IMR-90 (cell line): ENCODE results near the gene SCARF2. TPM values are rescaled to one million over a fixed set of nuclear protein-coding genes. Genes with fewer than 3 reads are reported as not detected.

Experiments used
- ATAC-seq: fragments of 200-7000 bp; cut with Tn5 transposase; 2 replicates; pipeline ENCODE4 v1.9.1; 2020; ENCODE audit warnings: low read depth, mild to moderate bottlenecking, moderate library complexity
- BruUV-seq: library from RNA; stranded (reverse); fragments of 400-500 nt; replicated peaks from 2 replicates; lab custom pipeline; 2021; lab: Mats Ljungman, UMichigan
- CTCF ChIA-PET: fragments of 300-600 bp; formaldehyde crosslinking; extraction: SDS; loops from one replicate; lab custom pipeline; 2021; ENCODE audit warnings: antibody characterized with exemption; lab: Yijun Ruan, JAX
- POLR2A ChIA-PET: fragments of 300-600 bp; sonication (Branson Sonifier 250); formaldehyde crosslinking; loops from one replicate; lab custom pipeline; 2022; ENCODE audit warnings: antibody characterized with exemption; ENCODE audit not compliant: unreplicated experiment; lab: Charles Lee
- DNase-seq: peaks from one replicate; pipeline ENCODE4 v3.0.0; 2013
- H2AFZ ChIP-seq: replicated peaks from 2 replicates; pipeline ENCODE3; 2013; ENCODE audit warnings: low read length, mild to moderate bottlenecking; ENCODE audit not compliant: poor library complexity
- H2AK5ac ChIP-seq: 2 replicates; pipeline ENCODE4 v1.6.1; 2013; ENCODE audit warnings: low read depth, low read length, inconsistent platforms
- H2AK9ac ChIP-seq: replicated peaks from 2 replicates; pipeline ENCODE3; 2013; ENCODE audit warnings: mild to moderate bottlenecking, low read depth, low read length, moderate library complexity; ENCODE audit not compliant: poor library complexity
- H2BK120ac ChIP-seq: 2 replicates; pipeline ENCODE4 v1.6.1; 2013; ENCODE audit warnings: low read depth, low read length, inconsistent platforms
- H2BK15ac ChIP-seq: 3 replicates; pipeline ENCODE4 v1.6.1; 2013; ENCODE audit warnings: low read depth, low read length, inconsistent platforms
- H2BK20ac ChIP-seq: 2 replicates; pipeline ENCODE4 v1.6.1; 2013; ENCODE audit warnings: low read depth, mild to moderate bottlenecking, inconsistent platforms, low read length, moderate library complexity
- H2BK5ac ChIP-seq: 2 replicates; pipeline ENCODE4 v1.6.1; 2013; ENCODE audit warnings: mild to moderate bottlenecking, low read depth, low read length, inconsistent platforms; ENCODE audit not compliant: poor library complexity, severe bottlenecking
- H3K14ac ChIP-seq: replicated peaks from 2 replicates; pipeline ENCODE4 v1.6.1; 2013; ENCODE audit warnings: low read depth, low read length, inconsistent platforms
- H3K18ac ChIP-seq: 2 replicates; pipeline ENCODE4 v1.6.1; 2013; ENCODE audit warnings: low read depth, low read length, control low read depth
- H3K23ac ChIP-seq: 2 replicates; pipeline ENCODE4 v1.6.1; 2013; ENCODE audit warnings: low read depth, low read length, inconsistent platforms
- H3K27ac ChIP-seq: 2 replicates; pipeline ENCODE4 v1.5.1; 2013; ENCODE audit warnings: mild to moderate bottlenecking, control low read depth, low read length; ENCODE audit not compliant: insufficient read depth
- H3K27me3 ChIP-seq: 2 replicates; pipeline ENCODE4 v1.6.1; 2013; ENCODE audit warnings: low read length; ENCODE audit not compliant: control insufficient read depth, insufficient read depth
- H3K36me3 ChIP-seq: 2 replicates; pipeline ENCODE4 v1.6.1; 2013; ENCODE audit warnings: low read length, mixed read lengths; ENCODE audit not compliant: control insufficient read depth, insufficient read depth
- H3K4ac ChIP-seq: 2 replicates; pipeline ENCODE4 v1.6.1; 2013; ENCODE audit warnings: low read depth, low read length, inconsistent platforms
- H3K4me1 ChIP-seq: 2 replicates; pipeline ENCODE4 v1.6.1; 2013; ENCODE audit warnings: low read length, mixed read lengths; ENCODE audit not compliant: control insufficient read depth, insufficient read depth
- H3K4me2 ChIP-seq: 2 replicates; pipeline ENCODE4 v1.6.1; 2013; ENCODE audit warnings: low read depth, mild to moderate bottlenecking, control low read depth, low read length, moderate library complexity
- H3K4me3 ChIP-seq: 2 replicates; pipeline ENCODE4 v1.5.1; 2013; ENCODE audit warnings: low read depth, mild to moderate bottlenecking, control low read depth, low read length, moderate library complexity; ENCODE audit not compliant: insufficient read depth
- H3K56ac ChIP-seq: 2 replicates; pipeline ENCODE4 v1.6.1; 2013; ENCODE audit warnings: low read length, inconsistent platforms; ENCODE audit not compliant: insufficient read depth; ENCODE audit errors: extremely low read depth
- H3K79me1 ChIP-seq, 2 experiments: 2 replicates each; pipeline ENCODE4 v1.6.1; 2013; ENCODE audit warnings: low read length in 2 of 2, inconsistent platforms in 1 of 2, low read depth in 1 of 2
- H3K9ac ChIP-seq: 2 replicates; pipeline ENCODE4 v1.6.1; 2013; ENCODE audit warnings: low read depth, low read length, control low read depth
- H3K9me1 ChIP-seq: 2 replicates; pipeline ENCODE4 v1.6.1; 2013; ENCODE audit warnings: low read length, inconsistent platforms; ENCODE audit not compliant: insufficient read depth
- H3K9me3 ChIP-seq: 2 replicates; pipeline ENCODE4 v1.6.1; 2013; ENCODE audit warnings: low read length; ENCODE audit not compliant: control insufficient read depth, insufficient read depth
- H4K20me1 ChIP-seq: 2 replicates; pipeline ENCODE4 v1.6.1; 2013; ENCODE audit warnings: low read length, inconsistent platforms; ENCODE audit not compliant: insufficient read depth
- H4K5ac ChIP-seq: 2 replicates; pipeline ENCODE4 v1.6.1; 2013; ENCODE audit warnings: mild to moderate bottlenecking, low read depth, low read length, control low read depth
- H4K8ac ChIP-seq, 2 experiments: 2 replicates each; pipeline ENCODE4 v1.6.1; 2013; ENCODE audit warnings: low read depth in 2 of 2, low read length in 2 of 2, control low read depth in 1 of 2, inconsistent platforms in 1 of 2
- H4K91ac ChIP-seq: 2 replicates; pipeline ENCODE4 v1.6.1; 2013; ENCODE audit warnings: low read depth, low read length, inconsistent platforms; ENCODE audit not compliant: insufficient read depth
- BHLHE40 ChIP-seq: fragments of 150-350 bp; IDR thresholded peaks from 2 replicates; pipeline ENCODE4 v1.6.1; 2016; ENCODE audit warnings: mild to moderate bottlenecking, low read depth, low read length
- CHD1 ChIP-seq: IDR thresholded peaks from 2 replicates; pipeline ENCODE4 v1.6.1; 2012; ENCODE audit warnings: low read depth, low read length, improper control_type of control experiment
- MAFK ChIP-seq: IDR thresholded peaks from 2 replicates; pipeline ENCODE4 v1.6.1; 2012; ENCODE audit warnings: low read depth, low read length, improper control_type of control experiment
- MAZ ChIP-seq: IDR thresholded peaks from 2 replicates; pipeline ENCODE4 v1.6.1; 2012; ENCODE audit warnings: low read depth, mild to moderate bottlenecking, low read length, improper control_type of control experiment, moderate library complexity, borderline replicate concordance
- NFE2L2 ChIP-seq: fragments of 150-350 bp; IDR thresholded peaks from 2 replicates; pipeline ENCODE4 v1.6.1; 2016; ENCODE audit warnings: low read depth, mild to moderate bottlenecking, low read length
- POLR2A ChIP-seq: IDR thresholded peaks from 2 replicates; pipeline ENCODE4 v1.6.1; 2012; ENCODE audit warnings: mild to moderate bottlenecking, low read depth, low read length
- RAD21 ChIP-seq: IDR thresholded peaks from 2 replicates; pipeline ENCODE4 v1.6.1; 2012; ENCODE audit warnings: low read length, improper control_type of control experiment
- RCOR1 ChIP-seq: IDR thresholded peaks from 2 replicates; pipeline ENCODE4 v1.6.1; 2012; ENCODE audit warnings: mild to moderate bottlenecking, low read length, improper control_type of control experiment; ENCODE audit not compliant: insufficient replicate concordance
- RFX5 ChIP-seq: IDR thresholded peaks from 2 replicates; pipeline ENCODE4 v1.8.0; 2012; ENCODE audit warnings: low read depth, mild to moderate bottlenecking, low read length, moderate library complexity
- SMC3 ChIP-seq: fragments of 150-350 bp; IDR thresholded peaks from 2 replicates; pipeline ENCODE4 v1.6.1; 2016; ENCODE audit warnings: low read depth, mild to moderate bottlenecking, antibody characterized with exemption, low read length, moderate library complexity
- USF2 ChIP-seq: fragments of 150-350 bp; IDR thresholded peaks from 2 replicates; pipeline ENCODE4 v1.6.1; 2017; ENCODE audit warnings: mild to moderate bottlenecking, antibody characterized with exemption, low read length, low read depth
- WGBS, 2 experiments: methylation state at CpG; one replicate each; pipeline versions ENCODE4 v1.1.5 to v1.1.7; 2013; ENCODE audit warnings: missing lambda C conversion rate in 2 of 2; ENCODE audit not compliant: insufficient read length in 1 of 2; ENCODE audit errors: extremely low coverage in 2 of 2; 5-methylcytosine and 5-hydroxymethylcytosine counted together
- dilution Hi-C: fragments of 300-500 bp; cut with HindIII; formaldehyde crosslinking; loops from one replicate; pipeline ENCODE4 v1.14.3; 2018; ENCODE audit warnings: low sequenced_read_pairs; ENCODE audit not compliant: unreplicated experiment
- in situ Hi-C: fragments of 300-500 bp; cut with MboI; formaldehyde crosslinking; loops from 3 replicates; pipeline ENCODE4 v1.14.3; 2019; ENCODE audit warnings: low sequenced_read_pairs, inconsistent platforms, mixed read lengths
- intact Hi-C: fragments of 100-400 bp; cut with micrococcal nuclease; formaldehyde crosslinking; loops from 2 replicates; pipeline ENCODE4 v1.10.0; 2022
- polyA plus RNA-seq, 3 experiments: library from polyadenylated mRNA; depleted of rRNA; stranded (reverse); fragments of >200 nt; gene quantifications; 2 replicates each; pipeline ENCODE4 v1.2.3, GENCODE V29; 2012; ENCODE audit warnings: low replicate concordance in 1 of 3
- total RNA-seq: library from RNA; depleted of rRNA; stranded (reverse); fragments of >200 nt; gene quantifications from 2 replicates; pipeline ENCODE4 v1.2.3, GENCODE V29; 2012
- TF ChIP-seq, protein P1 (sequence below): fragments of 150-350 bp; IDR thresholded peaks from 2 replicates; pipeline ENCODE4 v1.6.1; 2016; ENCODE audit warnings: low read depth, mild to moderate bottlenecking, low read length, moderate library complexity, borderline replicate concordance

Gene SCARF2
- total and polyA plus RNA-seq, 2 of the 4 experiments (the other 2 are of a cell fraction), result 3.4 to 37.0 TPM

DNA sequence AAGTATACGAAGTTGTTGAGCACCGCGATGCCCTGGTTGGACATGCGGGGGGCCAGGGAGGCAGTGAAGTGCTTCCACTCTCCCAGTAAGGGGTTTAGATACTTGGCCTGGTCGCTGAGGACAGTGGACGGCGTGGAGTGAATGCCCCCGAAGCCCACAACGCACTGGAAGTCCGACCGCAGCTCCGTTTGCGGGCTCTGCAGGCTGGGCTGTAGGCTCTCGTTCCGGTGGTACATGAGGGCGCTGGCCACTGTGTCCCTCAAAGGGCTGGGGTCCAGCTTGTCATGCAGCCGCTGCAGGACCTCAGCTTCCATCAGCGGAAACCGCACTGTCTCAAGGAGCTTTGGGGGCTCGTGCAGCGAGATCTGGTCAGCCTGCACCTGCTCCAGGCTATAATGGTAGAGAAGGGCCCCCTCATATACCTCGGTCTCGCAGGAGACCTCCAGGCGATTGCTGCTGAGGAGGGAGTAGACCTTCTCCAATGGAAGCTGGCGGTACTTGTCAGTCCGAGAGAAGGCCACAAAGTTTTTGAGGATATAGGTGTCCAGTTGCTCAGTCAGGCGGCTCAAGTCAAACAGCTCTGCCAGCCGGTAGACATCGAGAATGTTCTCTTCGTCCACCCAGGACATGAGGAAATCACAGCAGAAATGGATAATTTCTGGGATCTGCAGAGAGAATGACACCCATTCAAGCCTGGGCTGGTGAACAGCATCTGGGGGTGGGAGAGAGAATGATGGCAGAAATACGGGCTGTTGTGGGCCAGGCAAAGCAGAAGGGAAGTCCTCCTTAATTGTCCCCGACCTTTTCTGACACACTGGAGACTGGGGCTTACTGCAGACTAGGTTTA, 27.5 kb upstream of the SCARF2 start (continued):
- no peak for TF ChIP-seq BHLHE40
- no peak for TF ChIP-seq POLR2A

DNA sequence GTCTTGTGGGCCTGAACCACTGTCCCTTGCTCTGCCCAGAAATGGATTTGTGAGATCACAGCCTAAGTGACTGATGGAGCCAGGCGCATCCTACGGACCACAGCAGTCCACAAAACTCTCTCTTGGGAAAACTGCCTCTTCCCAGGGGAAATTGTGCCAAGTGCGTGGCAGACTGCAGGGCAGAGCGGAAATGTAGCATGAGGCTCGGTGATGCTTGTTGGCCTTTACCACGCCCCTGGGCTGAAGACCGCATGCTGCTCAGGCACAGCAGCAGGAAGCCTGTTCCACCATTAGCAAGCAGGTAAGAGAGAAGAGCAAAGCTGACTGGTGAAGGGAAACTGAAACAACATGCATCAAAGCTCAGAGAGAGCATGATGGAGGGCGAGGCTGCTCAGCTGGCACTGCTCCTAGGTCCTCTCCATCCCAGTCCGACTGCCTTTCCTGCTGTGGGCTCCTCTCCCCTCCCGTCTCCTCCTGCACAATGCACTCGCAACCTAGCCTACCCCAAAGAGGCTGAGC, 26.5 kb upstream of the SCARF2 start:
- H3K4me2 ChIP-seq, result no peak overlapping the region
- no peaks in the 10 kb centered on the region for H3K9me3 ChIP-seq
- H3K18ac ChIP-seq, result no peak overlapping the region
- no peaks in the 10 kb centered on the region for H3K27me3 ChIP-seq
- in situ Hi-C loops (loop anchor here (10.0 kb wide), 1 partner anchor 49 kb away; no protein-coding TSS in a partner anchor), dilution Hi-C loops (no loop called here), intact Hi-C loops (no loop called here)
- ChIA-PET CTCF (no interaction called here), POLR2A (no interaction called here)
- H3K36me3 ChIP-seq, result peaks cover 37% of the 10 kb centered on the region
- H4K8ac ChIP-seq, result no peak overlapping the region
- no TSS peak for BruUV-seq
- H3K9ac ChIP-seq, result no peak overlapping the region
- 100% methylated on average over 3 of the region's 11 CpGs; no CpG with 5 or more reads in 1 of the 2 experiments for WGBS, 2 experiments
- no peak for DNase-seq
- H4K5ac ChIP-seq, result no peak overlapping the region
- no peak overlapping the region for H3K4me3 ChIP-seq
- no peak overlapping the region for H3K14ac ChIP-seq
- H3K27ac ChIP-seq, result no peak overlapping the region
- H3K56ac ChIP-seq, result no peak overlapping the region
- peaks cover 5% of the 10 kb centered on the region; the same call in 1 of the 2 replicates for H3K4me1 ChIP-seq
- no peak overlapping the region for H4K91ac ChIP-seq
- no peak overlapping the region for H2BK5ac ChIP-seq
- H3K23ac ChIP-seq, result peak overlapping the region; percentile 12; the same call in 1 of the 2 replicates
- 0 out of 4 replicates have a peak, but pooled peaks cover 0 to 6% of the 10 kb centered on the region in 2 experiments for H3K79me1 ChIP-seq
- H2AFZ ChIP-seq, result no peak overlapping the region
- no peaks in the 10 kb centered on the region; the same call in 1 of the 2 replicates for H4K20me1 ChIP-seq
- no peak overlapping the region for H3K4ac ChIP-seq
- no peak overlapping the region for H2BK20ac ChIP-seq
- no peak overlapping the region for H2AK5ac ChIP-seq
- no peak overlapping the region for H2BK120ac ChIP-seq
- H2BK15ac ChIP-seq, result no peak overlapping the region
- no peak for ATAC-seq
- no peaks in the 10 kb centered on the region for H3K9me1 ChIP-seq
- H2AK9ac ChIP-seq, result no peak overlapping the region
- no peak for TF ChIP-seq SMC3
- TF ChIP-seq BHLHE40, result no peak
- TF ChIP-seq RAD21, result no peak
- no peak for TF ChIP-seq USF2
- TF ChIP-seq, protein P1, sequence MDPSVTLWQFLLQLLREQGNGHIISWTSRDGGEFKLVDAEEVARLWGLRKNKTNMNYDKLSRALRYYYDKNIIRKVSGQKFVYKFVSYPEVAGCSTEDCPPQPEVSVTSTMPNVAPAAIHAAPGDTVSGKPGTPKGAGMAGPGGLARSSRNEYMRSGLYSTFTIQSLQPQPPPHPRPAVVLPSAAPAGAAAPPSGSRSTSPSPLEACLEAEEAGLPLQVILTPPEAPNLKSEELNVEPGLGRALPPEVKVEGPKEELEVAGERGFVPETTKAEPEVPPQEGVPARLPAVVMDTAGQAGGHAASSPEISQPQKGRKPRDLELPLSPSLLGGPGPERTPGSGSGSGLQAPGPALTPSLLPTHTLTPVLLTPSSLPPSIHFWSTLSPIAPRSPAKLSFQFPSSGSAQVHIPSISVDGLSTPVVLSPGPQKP, result no peak
- no peak for TF ChIP-seq MAZ
- TF ChIP-seq RCOR1, result no peak
- TF ChIP-seq MAFK, result no peak
- TF ChIP-seq RFX5, result no peak
- TF ChIP-seq CHD1, result no peak
- no peak for TF ChIP-seq NFE2L2
